HepG2 (cell line): Measurements from ENCODE around the gene SLC35G2. TPM values are rescaled to one million over a fixed set of nuclear protein-coding genes. Genes with fewer than 3 reads are reported as not detected.

ENCODE experiments used
- ATAC-seq: fragments of 200-7000 bp; cut with Tn5 transposase; 3 replicates; pipeline ENCODE4 v1.9.1; 2020; ENCODE audit warnings: mild to moderate bottlenecking, moderate library complexity
- BruUV-seq: library from RNA; stranded (reverse); fragments of 400-500 nt; replicated peaks from 2 replicates; lab custom pipeline; 2021; lab: Mats Ljungman, UMichigan
- CTCF ChIA-PET: fragments of 300-600 bp; formaldehyde crosslinking; extraction: SDS; loops from one replicate; lab custom pipeline; 2021; ENCODE audit warnings: low total read pairs, inconsistent platforms, low intra/inter-chr PET ratio; lab: Yijun Ruan, JAX
- POLR2A ChIA-PET: fragments of 350-600 bp; sonication (Branson Sonifier 250); formaldehyde crosslinking; loops from one replicate; lab custom pipeline; 2020; ENCODE audit warnings: antibody characterized with exemption, inconsistent platforms; lab: Yijun Ruan, JAX
- DNase-seq: peaks from one replicate; pipeline ENCODE4 v3.0.0-alpha.2; 2015; ENCODE audit warnings: low spot score
- FAIRE-seq: peaks from 3 replicates; lab custom pipeline; 2011; peaks lifted over from hg19 to GRCh38; lab: Jason Lieb, UNC
- H2AFZ ChIP-seq: one replicate; pipeline ENCODE4 v1.6.1; 2011; ENCODE audit warnings: low read length, inconsistent platforms
- H3K27ac ChIP-seq: fragments of 300-600 bp; 3 replicates; pipeline ENCODE4 v1.8.0; 2011; ENCODE audit warnings: mixed run types, mild to moderate bottlenecking, mixed read lengths, low read length, inconsistent platforms; ENCODE audit not compliant: insufficient read depth; ENCODE audit errors: extremely low read length
- H3K27me3 ChIP-seq, 2 experiments: fragments of 200-600 bp in 1 of 2; 2 replicates in 1 of 2; 3 replicates in 1 of 2; pipeline versions ENCODE4 v1.6.0 to v1.8.0; 2011; ENCODE audit warnings: low read length in 2 of 2, mild to moderate bottlenecking in 2 of 2, moderate library complexity in 2 of 2, inconsistent platforms in 1 of 2; ENCODE audit not compliant: insufficient read depth in 2 of 2, control insufficient read depth in 1 of 2
- H3K36me3 ChIP-seq, 2 experiments: fragments of 200-600 bp in 1 of 2; replicated peaks in 1 of 2; 2 replicates in 1 of 2; 3 replicates in 1 of 2; pipeline versions ENCODE4 v1.5.1 to v1.8.0; 2011; ENCODE audit warnings: low read length in 2 of 2, inconsistent platforms in 1 of 2; ENCODE audit not compliant: insufficient read depth in 2 of 2, control insufficient read depth in 1 of 2
- H3K4me1 ChIP-seq: 2 replicates; pipeline ENCODE4 v1.5.1; 2012; ENCODE audit warnings: low read length, inconsistent platforms; ENCODE audit not compliant: insufficient read depth
- H3K4me2 ChIP-seq: 2 replicates; pipeline ENCODE4 v1.6.0; 2011; ENCODE audit warnings: low read depth, low read length, inconsistent platforms
- H3K4me3 ChIP-seq, 3 experiments: fragments of 200-600 bp in 1 of 3; sonication (generic), shearing (Covaris generic) in 1 of 3; replicated peaks in 1 of 3; 2 replicates each; pipeline ENCODE4 v1.5.1; 2011 to 2016; ENCODE audit warnings: low read length in 3 of 3, inconsistent platforms in 2 of 3, low read depth in 2 of 3, mild to moderate bottlenecking in 2 of 3, control low read depth in 1 of 3, mixed read lengths in 1 of 3; ENCODE audit not compliant: insufficient read depth in 1 of 3
- H3K79me2 ChIP-seq: one replicate; pipeline ENCODE4 v1.6.1; 2011; ENCODE audit warnings: low read length, inconsistent platforms; ENCODE audit not compliant: insufficient read depth
- H3K9ac ChIP-seq: 2 replicates; pipeline ENCODE4 v1.6.0; 2011; ENCODE audit warnings: mild to moderate bottlenecking, low read depth, low read length, inconsistent platforms; ENCODE audit not compliant: insufficient read depth
- H3K9me3 ChIP-seq: 2 replicates; pipeline ENCODE4 v1.5.1; 2012; ENCODE audit warnings: mild to moderate bottlenecking, low read length
- H4K20me1 ChIP-seq: 2 replicates; pipeline ENCODE4 v1.6.0; 2011; ENCODE audit warnings: inconsistent platforms, mild to moderate bottlenecking, low read length, moderate library complexity; ENCODE audit not compliant: insufficient read depth
- ARID2 ChIP-seq: sonication (generic); formaldehyde crosslinking; IDR thresholded peaks from 2 replicates; pipeline ENCODE4 v1.8.1; 2022; ENCODE audit warnings: mild to moderate bottlenecking, missing genetic modification reagents, borderline replicate concordance
- ZBTB40 ChIP-seq, 2 experiments: fragments of 450-650 bp in 1 of 2; sonication (generic) in 1 of 2; formaldehyde crosslinking in 1 of 2; IDR thresholded peaks; 2 replicates each; pipeline versions ENCODE4 v1.6.1 to v1.8.0; 2016 to 2022; ENCODE audit warnings: antibody characterized with exemption in 1 of 2, mild to moderate bottlenecking in 1 of 2, missing genetic modification reagents in 1 of 2
- ZFYVE20 ChIP-seq: sonication (generic); formaldehyde crosslinking; IDR thresholded peaks from 2 replicates; pipeline ENCODE4 v1.8.0; 2023; ENCODE audit warnings: low read depth, mild to moderate bottlenecking, moderate library complexity, missing genetic modification reagents, borderline replicate concordance
- ZNF614 ChIP-seq: IDR thresholded peaks from 2 replicates; pipeline ENCODE4 v1.6.1; 2018; ENCODE audit warnings: missing biosample characterization, missing genetic modification reagents, inconsistent platforms, borderline replicate concordance
- ZNF770 ChIP-seq: sonication (generic); formaldehyde crosslinking; IDR thresholded peaks from 2 replicates; pipeline ENCODE4 v1.5.0; 2020; ENCODE audit warnings: mild to moderate bottlenecking, missing genetic modification reagents
- WGBS: methylation state at CpG from one replicate; pipeline ENCODE4 v1.1.6; 2017; ENCODE audit warnings: low lambda C conversion rate; 5-methylcytosine and 5-hydroxymethylcytosine counted together
- in situ Hi-C: cut with HindIII; loops from 2 replicates; pipeline ENCODE4 v1.10.0; 2017; ENCODE audit warnings: low pct_unique_long_range_greater_than_20kb; ENCODE audit not compliant: extremely low pct_ligation_motif_present
- intact Hi-C: fragments of 100-400 bp; cut with micrococcal nuclease; formaldehyde crosslinking; loops from one replicate; pipeline ENCODE4 v1.10.0; 2022; ENCODE audit not compliant: unreplicated experiment
- polyA plus RNA-seq, 8 experiments: library from polyadenylated mRNA; depleted of rRNA in 3 of 8; stranded (reverse) in 7 of 8; unstranded in 1 of 8; fragments of >200 nt; fragmentation: Illumina TruSeq in 4 of 8; extraction: Trizol in 4 of 8; gene quantifications; 2 replicates each; pipeline versions ENCODE4 v1.2.1 to v1.2.3, GENCODE V29; 2011 to 2016; ENCODE audit warnings: low read depth in 4 of 8, missing spikeins in 1 of 8, mixed read lengths in 1 of 8; ENCODE audit not compliant: insufficient read depth in 1 of 8
- total RNA-seq, 5 experiments: library from RNA; depleted of rRNA; stranded (reverse); fragments of >200 nt; fragmentation: Illumina TruSeq; extraction: Trizol; gene quantifications; 2 replicates each; pipeline ENCODE4 v1.2.3, GENCODE V29; 2016; ENCODE audit warnings: low read depth in 1 of 5
- TF ChIP-seq, protein P1 (sequence below): sonication (generic); formaldehyde crosslinking; IDR thresholded peaks from 2 replicates; pipeline ENCODE4 v1.8.0; 2022; ENCODE audit warnings: mild to moderate bottlenecking, missing genetic modification reagents, moderate library complexity
- TF ChIP-seq, protein P2 (sequence below): sonication (generic); formaldehyde crosslinking; IDR thresholded peaks from 2 replicates; pipeline ENCODE4 v1.9.0; 2021; ENCODE audit warnings: missing genetic modification reagents, borderline replicate concordance
- TF ChIP-seq, protein P3 (sequence below): sonication (generic); formaldehyde crosslinking; IDR thresholded peaks from 2 replicates; pipeline ENCODE4 v1.4.0; 2020; ENCODE audit warnings: missing genetic modification reagents, borderline replicate concordance

The SLC35G2 gene
- total and polyA plus RNA-seq, 2 of the 13 experiments (the other 11 are each of a cell fraction or from before 2014, with no cell fraction given) = 7.6 to 10.3 TPM

DNA sequence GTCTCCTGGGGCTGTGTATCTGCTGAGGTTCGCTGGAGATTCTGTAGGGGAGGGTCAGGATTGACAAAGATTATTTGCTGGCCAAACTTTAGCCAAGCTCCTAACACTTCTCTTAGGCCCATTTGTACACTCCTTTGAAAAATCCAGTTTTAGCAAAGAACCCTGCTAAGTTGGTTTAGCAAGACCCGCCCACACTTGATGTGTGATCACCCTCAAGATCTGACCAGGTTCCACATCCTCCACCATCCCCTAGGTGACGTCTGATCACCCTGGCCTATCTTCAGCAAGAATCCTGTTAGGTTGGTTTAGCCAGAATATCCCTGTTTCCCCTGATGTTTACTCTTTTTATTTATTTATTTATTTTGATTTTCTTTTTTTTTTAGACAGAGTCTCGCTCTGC lies 14.8 kb upstream of the SLC35G2 start:
- no peaks in the 10 kb centered on the region for H3K27me3 ChIP-seq
- FAIRE-seq (no peak), DNase-seq (no peak), ATAC-seq (no peak)
- in situ Hi-C loops = no loop called here
- H3K9ac ChIP-seq = no peak overlapping the region
- no peak overlapping the region for H3K4me3 ChIP-seq
- H3K36me3 ChIP-seq = no peaks in the 10 kb centered on the region
- no peaks in the 10 kb centered on the region for H3K79me2 ChIP-seq
- WGBS = 45% methylated on average over 4 of the region's 4 CpGs
- intact Hi-C loops = no loop called here
- H4K20me1 ChIP-seq = no peaks in the 10 kb centered on the region
- no TSS peak for BruUV-seq
- CTCF ChIA-PET = no interaction called here
- POLR2A ChIA-PET = no interaction called here
- H3K27ac ChIP-seq = no peak overlapping the region
- no peak overlapping the region for H3K4me2 ChIP-seq
- H3K9me3 ChIP-seq = no peaks in the 10 kb centered on the region
- H2AFZ ChIP-seq = no peak overlapping the region
- 0 out of 2 replicates have a peak, but pooled peaks cover 7% of the 10 kb centered on the region for H3K4me1 ChIP-seq
- TF ChIP-seq ARID2 (CRISPR knock-in tag) (no peak), ZBTB40 (IDR thresholded peaks at IDR 0.05) (no peak), ZBTB40 (CRISPR knock-in tag; IDR thresholded peaks at IDR 0.05) (no peak), ZNF770 (CRISPR knock-in tag) (no peak), ZNF614 (CRISPR knock-in tag) (no peak), ZFYVE20 (no peak)
- TF ChIP-seq, protein P1, sequence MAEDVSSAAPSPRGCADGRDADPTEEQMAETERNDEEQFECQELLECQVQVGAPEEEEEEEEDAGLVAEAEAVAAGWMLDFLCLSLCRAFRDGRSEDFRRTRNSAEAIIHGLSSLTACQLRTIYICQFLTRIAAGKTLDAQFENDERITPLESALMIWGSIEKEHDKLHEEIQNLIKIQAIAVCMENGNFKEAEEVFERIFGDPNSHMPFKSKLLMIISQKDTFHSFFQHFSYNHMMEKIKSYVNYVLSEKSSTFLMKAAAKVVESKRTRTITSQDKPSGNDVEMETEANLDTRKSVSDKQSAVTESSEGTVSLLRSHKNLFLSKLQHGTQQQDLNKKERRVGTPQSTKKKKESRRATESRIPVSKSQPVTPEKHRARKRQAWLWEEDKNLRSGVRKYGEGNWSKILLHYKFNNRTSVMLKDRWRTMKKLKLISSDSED = no peak
- TF ChIP-seq, protein P2, sequence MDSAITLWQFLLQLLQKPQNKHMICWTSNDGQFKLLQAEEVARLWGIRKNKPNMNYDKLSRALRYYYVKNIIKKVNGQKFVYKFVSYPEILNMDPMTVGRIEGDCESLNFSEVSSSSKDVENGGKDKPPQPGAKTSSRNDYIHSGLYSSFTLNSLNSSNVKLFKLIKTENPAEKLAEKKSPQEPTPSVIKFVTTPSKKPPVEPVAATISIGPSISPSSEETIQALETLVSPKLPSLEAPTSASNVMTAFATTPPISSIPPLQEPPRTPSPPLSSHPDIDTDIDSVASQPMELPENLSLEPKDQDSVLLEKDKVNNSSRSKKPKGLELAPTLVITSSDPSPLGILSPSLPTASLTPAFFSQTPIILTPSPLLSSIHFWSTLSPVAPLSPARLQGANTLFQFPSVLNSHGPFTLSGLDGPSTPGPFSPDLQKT (CRISPR knock-in tag) = no peak
- TF ChIP-seq, protein P3, sequence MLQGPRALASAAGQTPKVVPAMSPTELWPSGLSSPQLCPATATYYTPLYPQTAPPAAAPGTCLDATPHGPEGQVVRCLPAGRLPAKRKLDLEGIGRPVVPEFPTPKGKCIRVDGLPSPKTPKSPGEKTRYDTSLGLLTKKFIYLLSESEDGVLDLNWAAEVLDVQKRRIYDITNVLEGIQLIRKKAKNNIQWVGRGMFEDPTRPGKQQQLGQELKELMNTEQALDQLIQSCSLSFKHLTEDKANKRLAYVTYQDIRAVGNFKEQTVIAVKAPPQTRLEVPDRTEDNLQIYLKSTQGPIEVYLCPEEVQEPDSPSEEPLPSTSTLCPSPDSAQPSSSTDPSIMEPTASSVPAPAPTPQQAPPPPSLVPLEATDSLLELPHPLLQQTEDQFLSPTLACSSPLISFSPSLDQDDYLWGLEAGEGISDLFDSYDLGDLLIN = no peak
